IMR-90 (cell line): ENCODE results near the gene LYSMD2. TPM values are rescaled to one million over a fixed set of nuclear protein-coding genes. Genes with fewer than 3 reads are reported as not detected.

ENCODE experiments used
- ATAC-seq: fragments of 200-7000 bp; cut with Tn5 transposase; 2 replicates; pipeline ENCODE4 v1.9.1; 2020; ENCODE audit warnings: low read depth, mild to moderate bottlenecking, moderate library complexity
- BruUV-seq: library from RNA; stranded (reverse); fragments of 400-500 nt; replicated peaks from 2 replicates; lab custom pipeline; 2021; lab: Mats Ljungman, UMichigan
- CTCF ChIA-PET: fragments of 300-600 bp; formaldehyde crosslinking; extraction: SDS; loops from one replicate; lab custom pipeline; 2021; ENCODE audit warnings: antibody characterized with exemption; lab: Yijun Ruan, JAX
- POLR2A ChIA-PET: fragments of 300-600 bp; sonication (Branson Sonifier 250); formaldehyde crosslinking; loops from one replicate; lab custom pipeline; 2022; ENCODE audit warnings: antibody characterized with exemption; ENCODE audit not compliant: unreplicated experiment; lab: Charles Lee
- DNase-seq: peaks from one replicate; pipeline ENCODE4 v3.0.0; 2013
- H2AFZ ChIP-seq: replicated peaks from 2 replicates; pipeline ENCODE3; 2013; ENCODE audit warnings: low read length, mild to moderate bottlenecking; ENCODE audit not compliant: poor library complexity
- H2AK5ac ChIP-seq: 2 replicates; pipeline ENCODE4 v1.6.1; 2013; ENCODE audit warnings: low read depth, low read length, inconsistent platforms
- H2AK9ac ChIP-seq: replicated peaks from 2 replicates; pipeline ENCODE3; 2013; ENCODE audit warnings: mild to moderate bottlenecking, low read depth, low read length, moderate library complexity; ENCODE audit not compliant: poor library complexity
- H2BK120ac ChIP-seq: 2 replicates; pipeline ENCODE4 v1.6.1; 2013; ENCODE audit warnings: low read depth, low read length, inconsistent platforms
- H2BK15ac ChIP-seq: 3 replicates; pipeline ENCODE4 v1.6.1; 2013; ENCODE audit warnings: low read depth, low read length, inconsistent platforms
- H2BK20ac ChIP-seq: 2 replicates; pipeline ENCODE4 v1.6.1; 2013; ENCODE audit warnings: low read depth, mild to moderate bottlenecking, inconsistent platforms, low read length, moderate library complexity
- H2BK5ac ChIP-seq: 2 replicates; pipeline ENCODE4 v1.6.1; 2013; ENCODE audit warnings: mild to moderate bottlenecking, low read depth, low read length, inconsistent platforms; ENCODE audit not compliant: poor library complexity, severe bottlenecking
- H3K14ac ChIP-seq: replicated peaks from 2 replicates; pipeline ENCODE4 v1.6.1; 2013; ENCODE audit warnings: low read depth, low read length, inconsistent platforms
- H3K18ac ChIP-seq: 2 replicates; pipeline ENCODE4 v1.6.1; 2013; ENCODE audit warnings: low read depth, low read length, control low read depth
- H3K23ac ChIP-seq: 2 replicates; pipeline ENCODE4 v1.6.1; 2013; ENCODE audit warnings: low read depth, low read length, inconsistent platforms
- H3K27ac ChIP-seq: 2 replicates; pipeline ENCODE4 v1.5.1; 2013; ENCODE audit warnings: mild to moderate bottlenecking, control low read depth, low read length; ENCODE audit not compliant: insufficient read depth
- H3K27me3 ChIP-seq: 2 replicates; pipeline ENCODE4 v1.6.1; 2013; ENCODE audit warnings: low read length; ENCODE audit not compliant: control insufficient read depth, insufficient read depth
- H3K36me3 ChIP-seq: 2 replicates; pipeline ENCODE4 v1.6.1; 2013; ENCODE audit warnings: low read length, mixed read lengths; ENCODE audit not compliant: control insufficient read depth, insufficient read depth
- H3K4ac ChIP-seq: 2 replicates; pipeline ENCODE4 v1.6.1; 2013; ENCODE audit warnings: low read depth, low read length, inconsistent platforms
- H3K4me1 ChIP-seq: 2 replicates; pipeline ENCODE4 v1.6.1; 2013; ENCODE audit warnings: low read length, mixed read lengths; ENCODE audit not compliant: control insufficient read depth, insufficient read depth
- H3K4me2 ChIP-seq: 2 replicates; pipeline ENCODE4 v1.6.1; 2013; ENCODE audit warnings: low read depth, mild to moderate bottlenecking, control low read depth, low read length, moderate library complexity
- H3K4me3 ChIP-seq: 2 replicates; pipeline ENCODE4 v1.5.1; 2013; ENCODE audit warnings: low read depth, mild to moderate bottlenecking, control low read depth, low read length, moderate library complexity; ENCODE audit not compliant: insufficient read depth
- H3K56ac ChIP-seq: 2 replicates; pipeline ENCODE4 v1.6.1; 2013; ENCODE audit warnings: low read length, inconsistent platforms; ENCODE audit not compliant: insufficient read depth; ENCODE audit errors: extremely low read depth
- H3K79me1 ChIP-seq, 2 experiments: 2 replicates each; pipeline ENCODE4 v1.6.1; 2013; ENCODE audit warnings: low read length in 2 of 2, inconsistent platforms in 1 of 2, low read depth in 1 of 2
- H3K9ac ChIP-seq: 2 replicates; pipeline ENCODE4 v1.6.1; 2013; ENCODE audit warnings: low read depth, low read length, control low read depth
- H3K9me1 ChIP-seq: 2 replicates; pipeline ENCODE4 v1.6.1; 2013; ENCODE audit warnings: low read length, inconsistent platforms; ENCODE audit not compliant: insufficient read depth
- H3K9me3 ChIP-seq: 2 replicates; pipeline ENCODE4 v1.6.1; 2013; ENCODE audit warnings: low read length; ENCODE audit not compliant: control insufficient read depth, insufficient read depth
- H4K20me1 ChIP-seq: 2 replicates; pipeline ENCODE4 v1.6.1; 2013; ENCODE audit warnings: low read length, inconsistent platforms; ENCODE audit not compliant: insufficient read depth
- H4K5ac ChIP-seq: 2 replicates; pipeline ENCODE4 v1.6.1; 2013; ENCODE audit warnings: mild to moderate bottlenecking, low read depth, low read length, control low read depth
- H4K8ac ChIP-seq, 2 experiments: 2 replicates each; pipeline ENCODE4 v1.6.1; 2013; ENCODE audit warnings: low read depth in 2 of 2, low read length in 2 of 2, control low read depth in 1 of 2, inconsistent platforms in 1 of 2
- H4K91ac ChIP-seq: 2 replicates; pipeline ENCODE4 v1.6.1; 2013; ENCODE audit warnings: low read depth, low read length, inconsistent platforms; ENCODE audit not compliant: insufficient read depth
- CEBPB ChIP-seq: IDR thresholded peaks from 2 replicates; pipeline ENCODE4 v1.6.1; 2012; ENCODE audit warnings: low read depth, low read length, improper control_type of control experiment
- MAFK ChIP-seq: IDR thresholded peaks from 2 replicates; pipeline ENCODE4 v1.6.1; 2012; ENCODE audit warnings: low read depth, low read length, improper control_type of control experiment
- NFE2L2 ChIP-seq: fragments of 150-350 bp; IDR thresholded peaks from 2 replicates; pipeline ENCODE4 v1.6.1; 2016; ENCODE audit warnings: low read depth, mild to moderate bottlenecking, low read length
- RAD21 ChIP-seq: IDR thresholded peaks from 2 replicates; pipeline ENCODE4 v1.6.1; 2012; ENCODE audit warnings: low read length, improper control_type of control experiment
- WGBS, 2 experiments: methylation state at CpG; one replicate each; pipeline versions ENCODE4 v1.1.5 to v1.1.7; 2013; ENCODE audit warnings: missing lambda C conversion rate in 2 of 2; ENCODE audit not compliant: insufficient read length in 1 of 2; ENCODE audit errors: extremely low coverage in 2 of 2; 5-methylcytosine and 5-hydroxymethylcytosine counted together
- dilution Hi-C: fragments of 300-500 bp; cut with HindIII; formaldehyde crosslinking; loops from one replicate; pipeline ENCODE4 v1.14.3; 2018; ENCODE audit warnings: low sequenced_read_pairs; ENCODE audit not compliant: unreplicated experiment
- in situ Hi-C: fragments of 300-500 bp; cut with MboI; formaldehyde crosslinking; loops from 3 replicates; pipeline ENCODE4 v1.14.3; 2019; ENCODE audit warnings: low sequenced_read_pairs, inconsistent platforms, mixed read lengths
- intact Hi-C: fragments of 100-400 bp; cut with micrococcal nuclease; formaldehyde crosslinking; loops from 2 replicates; pipeline ENCODE4 v1.10.0; 2022
- polyA plus RNA-seq, 3 experiments: library from polyadenylated mRNA; depleted of rRNA; stranded (reverse); fragments of >200 nt; gene quantifications; 2 replicates each; pipeline ENCODE4 v1.2.3, GENCODE V29; 2012; ENCODE audit warnings: low replicate concordance in 1 of 3
- total RNA-seq: library from RNA; depleted of rRNA; stranded (reverse); fragments of >200 nt; gene quantifications from 2 replicates; pipeline ENCODE4 v1.2.3, GENCODE V29; 2012
- TF ChIP-seq, protein P1 (sequence below): fragments of 150-350 bp; IDR thresholded peaks from 2 replicates; pipeline ENCODE4 v1.6.1; 2017; ENCODE audit warnings: mild to moderate bottlenecking, antibody characterized with exemption, low read length, low read depth

LYSMD2 gene
- total and polyA plus RNA-seq, 2 of the 4 experiments (the other 2 are of a cell fraction), result 5.9 to 6.0 TPM

DNA sequence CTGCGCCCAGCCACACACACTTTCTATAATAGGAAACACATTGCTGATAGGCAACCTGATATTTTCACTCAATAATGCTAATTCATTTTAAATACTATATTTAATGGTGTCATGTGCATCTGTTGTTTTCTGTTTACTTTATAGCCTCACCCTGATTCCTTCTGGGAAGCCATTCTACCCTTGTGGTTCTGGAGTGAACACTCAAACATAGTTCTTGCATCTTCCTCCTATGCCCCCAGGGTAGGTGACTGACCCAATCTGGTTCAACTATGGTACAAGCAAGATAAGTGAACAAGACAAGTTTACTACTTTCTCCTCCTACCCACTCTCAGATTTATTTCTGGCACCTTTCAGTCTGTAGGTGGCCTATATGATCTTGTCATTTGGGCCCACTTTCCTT, 60.4 kb downstream of the LYSMD2 start:
- no CpG with 5 or more reads among the region's 1 CpG for WGBS, 2 experiments
- Histone ChIP-seq H3K9me1 (no peaks in the 10 kb centered on the region), H2BK20ac (no peak overlapping the region), H2BK120ac (no peak overlapping the region), H3K18ac (no peak overlapping the region), H2BK5ac (no peak overlapping the region), H2AK9ac (no peak overlapping the region), H3K14ac (no peak overlapping the region), H4K91ac (no peak overlapping the region), H3K27me3 (peaks cover 16% of the 10 kb centered on the region), H3K36me3 (no peaks in the 10 kb centered on the region), H3K4me1 (no peaks in the 10 kb centered on the region), H3K9me3 (no peaks in the 10 kb centered on the region), H3K9ac (no peak overlapping the region), H2BK15ac (no peak overlapping the region), H2AFZ (no peak overlapping the region), H3K4me3 (no peak overlapping the region), H3K27ac (no peak overlapping the region), H2AK5ac (no peak overlapping the region), H3K4ac (no peak overlapping the region), H3K4me2 (no peak overlapping the region), H4K20me1 (no peaks in the 10 kb centered on the region), H4K5ac (no peak overlapping the region), H3K23ac (no peak overlapping the region), H3K56ac (no peak overlapping the region), H4K8ac (no peak overlapping the region), H3K79me1 (no peaks in the 10 kb centered on the region)
- dilution Hi-C loops, result no loop called here
- no TSS peak for BruUV-seq
- in situ Hi-C loops, result no loop called here
- intact Hi-C loops, result no loop called here
- POLR2A ChIA-PET, result no interaction called here
- no peak for DNase-seq
- CTCF ChIA-PET, result no interaction called here
- TF ChIP-seq NFE2L2 (no peak), MAFK (no peak), RAD21 (no peak), CEBPB (no peak)
- TF ChIP-seq, protein P1, sequence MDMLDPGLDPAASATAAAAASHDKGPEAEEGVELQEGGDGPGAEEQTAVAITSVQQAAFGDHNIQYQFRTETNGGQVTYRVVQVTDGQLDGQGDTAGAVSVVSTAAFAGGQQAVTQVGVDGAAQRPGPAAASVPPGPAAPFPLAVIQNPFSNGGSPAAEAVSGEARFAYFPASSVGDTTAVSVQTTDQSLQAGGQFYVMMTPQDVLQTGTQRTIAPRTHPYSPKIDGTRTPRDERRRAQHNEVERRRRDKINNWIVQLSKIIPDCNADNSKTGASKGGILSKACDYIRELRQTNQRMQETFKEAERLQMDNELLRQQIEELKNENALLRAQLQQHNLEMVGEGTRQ, result no peak
- ATAC-seq, result no peak
